ENCODE measurements around the gene ALKBH6.

Gene ALKBH6

DNA sequence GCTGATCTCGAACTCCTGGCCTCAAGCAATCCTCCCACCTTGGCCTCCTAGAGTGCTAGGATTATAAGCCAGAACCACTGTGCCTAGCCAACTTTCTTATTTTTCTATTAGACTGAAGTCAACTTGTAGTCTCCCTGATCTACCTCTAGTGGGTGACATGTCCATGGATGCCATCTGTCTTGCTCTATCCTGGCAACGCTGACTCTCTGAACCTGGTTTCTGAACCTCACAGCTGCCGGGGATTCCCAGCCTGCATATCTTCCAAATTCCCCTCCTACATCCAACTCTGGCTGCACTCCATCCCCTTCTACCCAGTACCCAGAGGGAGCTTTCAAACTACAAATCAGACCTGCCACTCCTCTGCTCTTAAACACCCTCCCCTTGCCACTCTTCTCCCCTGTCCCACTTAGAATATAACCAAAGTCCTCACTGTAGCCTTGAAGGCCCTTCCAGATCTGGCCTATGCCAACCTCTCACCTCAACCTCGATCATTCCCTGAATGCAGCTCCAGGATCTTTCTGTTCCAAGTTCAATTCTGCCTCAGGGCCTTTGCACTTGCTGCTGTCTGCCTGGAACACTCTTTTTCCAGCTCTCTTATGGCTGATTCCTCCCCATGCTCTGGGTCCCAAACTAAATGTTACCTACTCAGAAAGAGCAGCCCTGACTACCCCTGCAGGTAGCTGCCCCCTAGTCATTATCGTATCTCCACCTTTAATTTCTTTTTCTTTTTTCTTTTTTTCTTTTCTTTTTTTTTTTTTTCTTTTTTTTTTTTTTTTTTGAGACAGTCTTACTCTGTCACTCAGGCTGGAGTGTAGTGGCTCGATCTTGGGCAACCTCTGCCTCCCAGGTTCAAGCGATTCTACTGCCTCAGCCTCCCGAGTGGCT lies 16.5 kb upstream of the ALKBH6 start:
- DNase-seq, result no peak

DNA sequence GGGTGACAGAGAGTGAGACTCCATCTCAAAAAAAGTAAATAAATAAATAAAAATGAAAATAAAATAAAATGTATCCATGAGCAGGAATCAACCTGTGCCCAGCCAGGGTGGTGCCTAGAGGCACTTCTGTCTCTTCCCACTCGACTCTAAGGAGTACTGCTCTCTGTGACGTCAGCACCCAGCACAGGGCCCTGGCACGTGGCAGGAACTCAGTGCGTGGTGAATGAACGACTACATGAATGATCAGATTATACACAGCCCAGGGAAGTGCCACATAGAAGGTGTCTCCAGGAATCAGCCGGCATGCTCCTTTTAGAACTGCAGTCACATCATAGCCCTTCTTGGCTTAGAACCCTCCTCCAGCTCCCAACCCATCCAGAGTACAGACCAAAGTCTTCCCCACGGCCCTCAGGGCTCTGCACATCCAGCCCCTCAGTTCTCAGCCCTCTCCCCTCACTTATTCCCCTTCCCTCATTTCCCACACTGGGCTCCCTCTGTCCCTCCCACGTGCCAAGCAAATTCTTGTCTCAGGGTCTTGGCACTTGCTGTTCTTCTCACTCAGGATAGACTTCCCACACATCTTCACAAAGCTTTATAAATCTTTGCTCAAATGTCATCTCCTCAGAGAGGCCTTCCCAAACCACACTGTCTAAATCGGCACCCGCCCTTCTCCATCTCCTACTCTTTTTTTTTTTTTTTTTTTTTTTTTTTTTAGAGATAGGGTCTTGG lies 14.5 kb upstream of the ALKBH6 start:
- DNase-seq, result no peak

GRCh38 chr19:36027696-36028095 lies 13.7 kb upstream of the ALKBH6 start:
- no peak for DNase-seq

DNA sequence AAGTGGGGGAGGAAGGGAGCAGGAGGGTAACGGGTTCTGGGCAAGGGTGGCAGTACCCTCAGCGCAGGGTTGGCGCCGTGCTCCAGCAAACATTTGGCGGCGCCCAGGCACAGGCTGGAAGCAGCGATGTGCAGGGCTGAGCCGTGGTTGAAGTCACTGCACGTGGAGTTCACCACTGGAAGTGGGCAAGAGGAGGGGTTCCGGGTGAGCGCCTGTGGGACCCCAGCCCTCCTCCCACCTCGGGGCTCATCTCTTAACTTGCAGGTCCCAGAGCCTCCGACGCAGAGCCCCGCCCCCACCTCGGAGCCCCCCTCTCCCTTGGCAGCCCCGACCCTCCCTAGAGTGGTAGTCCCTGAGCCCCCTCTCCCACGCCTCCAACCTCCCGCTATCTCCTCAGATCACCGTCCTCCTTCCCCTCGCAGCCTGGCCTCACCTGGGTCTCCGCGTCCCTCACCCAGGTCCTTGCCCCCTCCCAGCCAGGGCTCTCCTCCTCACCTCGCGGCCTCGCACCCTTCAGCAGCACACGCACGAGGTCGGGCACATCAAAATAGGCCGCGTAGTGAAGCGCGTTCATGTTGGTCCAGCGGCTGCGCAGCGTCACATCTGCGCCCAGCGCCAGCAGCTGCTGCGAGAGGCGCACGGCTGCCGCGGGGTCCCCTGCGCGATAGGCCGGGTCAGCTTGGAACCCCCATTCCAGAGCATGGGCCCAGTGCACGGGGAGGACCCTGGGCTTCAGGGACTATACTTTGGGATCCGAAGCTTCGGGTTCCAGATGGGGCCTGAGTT lies 12.3 kb upstream of the ALKBH6 start:
- DNase-seq, result no peak

DNA sequence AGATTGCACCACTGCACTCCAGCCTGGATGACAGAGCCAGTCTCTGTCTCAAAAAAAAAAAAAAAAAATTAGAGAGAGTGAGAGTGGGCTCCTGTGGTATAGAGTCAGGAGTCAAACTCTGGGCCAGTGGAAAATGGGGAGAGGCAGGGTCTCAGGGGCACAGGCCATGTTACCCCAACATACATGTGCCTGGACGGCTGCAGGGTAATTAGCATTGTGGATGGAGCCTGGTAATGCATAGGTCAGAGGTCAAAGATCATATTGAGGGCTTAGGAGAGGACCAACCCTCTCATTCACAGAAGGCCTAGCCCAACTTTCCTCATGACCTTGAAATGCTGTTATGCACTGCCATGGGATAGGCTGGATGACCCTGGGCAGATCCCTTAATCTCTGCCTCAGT lies 11.5 kb upstream of the ALKBH6 start:
- no peak for DNase-seq

DNA sequence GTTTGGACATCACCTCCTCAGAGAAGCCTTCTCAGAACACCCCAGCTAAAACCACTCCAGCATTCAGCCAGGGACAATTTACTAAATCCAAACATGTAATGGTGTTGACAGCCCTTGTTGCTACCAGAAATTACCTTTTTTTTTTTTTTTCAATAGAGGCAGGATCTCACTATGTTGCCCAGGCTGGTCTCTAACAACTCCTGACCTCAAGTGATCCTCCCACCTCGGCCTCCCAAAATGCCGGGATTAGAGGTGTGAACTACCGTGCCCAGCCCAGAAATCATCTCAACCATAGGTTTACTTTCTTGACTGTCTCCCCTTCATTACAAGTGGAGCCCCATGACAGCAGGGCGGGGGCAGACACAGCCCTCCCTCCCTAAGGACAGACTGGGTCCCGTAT lies 9.4 kb upstream of the ALKBH6 start:
- DNase-seq, result no peak

DNA sequence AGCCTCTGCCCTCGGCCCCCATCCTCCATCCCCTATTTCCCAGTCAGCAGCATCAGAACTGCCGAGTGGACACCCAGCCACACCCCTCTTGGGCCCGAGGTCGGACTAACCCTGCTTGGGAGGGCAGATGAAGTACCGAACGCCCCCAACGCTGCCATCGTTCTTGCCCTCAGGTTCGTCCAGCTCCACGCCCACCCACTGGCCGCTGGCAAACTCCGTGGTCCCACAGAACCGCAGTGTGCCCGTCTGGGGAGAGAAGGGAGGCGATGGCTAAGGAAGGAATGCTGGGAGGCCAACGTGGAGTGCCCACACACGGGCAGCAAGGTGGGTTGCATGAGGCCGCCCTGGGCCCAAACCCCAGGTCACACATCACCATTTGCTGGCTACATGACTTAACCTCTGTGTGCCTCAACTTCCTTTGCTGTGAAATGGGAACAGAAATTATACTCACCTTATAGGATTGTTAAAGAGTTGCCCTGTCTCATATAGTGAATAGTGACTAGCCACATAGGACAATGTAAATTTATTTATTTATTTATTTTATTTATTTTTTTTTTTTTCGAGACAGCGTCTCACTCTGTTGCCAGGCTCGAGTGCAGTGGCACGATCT lies 5.2 kb upstream of the ALKBH6 start:
- DNase-seq, result no peak

DNA sequence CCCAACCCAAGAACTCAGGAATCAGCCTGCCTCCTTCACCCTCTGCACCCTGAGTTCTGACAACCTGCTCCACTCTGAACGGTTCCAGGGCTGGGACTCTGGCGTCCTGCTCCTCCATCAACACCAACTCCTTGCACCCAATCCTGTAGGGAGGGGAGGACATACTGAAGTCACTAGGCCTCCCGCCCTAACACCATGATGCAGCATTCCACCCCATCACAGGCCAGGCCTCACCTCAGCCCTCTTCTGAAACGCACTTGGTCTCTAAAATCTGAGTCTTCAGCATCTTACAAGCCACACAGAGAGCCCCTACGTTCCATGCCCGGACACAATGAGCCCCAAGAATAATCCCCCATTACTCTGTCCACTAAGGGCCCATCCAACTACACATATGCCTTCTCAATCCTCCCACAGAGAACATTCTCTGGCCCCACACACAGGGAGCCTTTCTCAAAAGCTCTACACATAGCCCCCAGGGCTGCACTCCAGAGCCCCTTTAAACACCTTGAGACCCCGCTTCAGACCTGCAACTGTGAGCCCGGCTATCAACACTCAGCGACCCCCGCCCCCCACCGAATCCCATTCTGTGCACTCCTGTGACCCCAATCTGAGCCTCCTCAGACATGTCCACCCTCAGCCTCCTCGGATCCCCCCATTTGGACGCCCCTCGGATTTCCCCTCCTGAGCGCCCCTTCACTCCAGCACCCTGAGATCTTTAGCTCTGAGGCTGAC lies 567 bp downstream of the ALKBH6 start:
- no peak for DNase-seq

GRCh38 chr19:36010402-36010801 lies 3.6 kb downstream of the ALKBH6 start:
- no peak for DNase-seq

GRCh38 chr19:36009633-36010379 lies 4.2 kb downstream of the ALKBH6 start:
- DNase-seq, result no peak

DNA sequence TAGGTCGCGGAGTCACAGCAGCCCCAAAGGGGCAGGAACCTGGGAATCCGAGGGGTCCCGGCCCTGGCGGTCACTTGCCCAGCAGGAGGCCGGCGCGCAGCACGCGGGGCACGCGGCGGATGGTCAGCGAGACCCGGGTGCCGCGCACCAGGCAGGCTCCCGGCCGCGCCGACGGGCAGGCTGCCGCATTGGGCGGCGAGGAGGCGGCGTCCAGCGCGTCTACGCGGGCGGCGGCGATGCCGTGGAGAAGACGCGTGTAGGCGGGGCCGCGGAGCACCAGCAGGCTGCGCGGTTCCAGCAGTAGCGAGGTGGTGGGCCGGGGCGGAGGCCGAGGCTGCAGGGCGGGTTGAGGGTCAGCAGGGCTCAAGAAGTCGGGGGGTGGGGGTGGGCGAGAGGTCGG lies 4.8 kb downstream of the ALKBH6 start:
- peak; percentile 21 for DNase-seq

GRCh38 chr19:36008336-36008978 lies 5.6 kb downstream of the ALKBH6 start, which contains the start of gene SYNE4:
Gene SYNE4, minus strand, starts transcription at chr19:36008813. Its CDS starts 132 bp downstream, at chr19:36008681.
- no peak for DNase-seq

GRCh38 chr19:36006955-36007354 lies 7.1 kb downstream of the ALKBH6 start:
- no peak for DNase-seq

DNA sequence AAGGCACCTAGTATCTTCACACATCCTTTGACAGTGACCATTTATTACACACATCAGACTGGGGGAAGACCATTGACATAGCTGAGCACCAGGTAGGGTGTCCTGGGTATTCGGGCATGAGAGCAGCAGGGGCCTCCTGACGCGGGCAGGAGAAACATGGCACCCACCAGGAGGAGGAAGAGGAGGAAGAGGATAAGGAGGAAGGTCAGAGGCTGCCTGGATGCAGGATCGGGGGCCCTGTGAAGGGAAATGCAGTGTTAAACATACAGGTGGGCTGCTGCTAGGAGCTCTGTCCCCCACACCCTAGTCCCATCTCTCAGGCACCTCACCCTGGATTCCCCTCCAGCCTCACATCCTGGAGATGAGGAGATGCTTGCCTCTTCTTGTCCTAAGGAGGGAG lies 10.7 kb downstream of the ALKBH6 start:
- DNase-seq, result no peak

- DNase-seq, result no peak
Observed at GRCh38 chr19:36001605-36002004, 12.4 kb downstream of the ALKBH6 start.

- no peak for DNase-seq
Observed at GRCh38 chr19:35996777-35997176, 17.2 kb downstream of the ALKBH6 start.

DNA sequence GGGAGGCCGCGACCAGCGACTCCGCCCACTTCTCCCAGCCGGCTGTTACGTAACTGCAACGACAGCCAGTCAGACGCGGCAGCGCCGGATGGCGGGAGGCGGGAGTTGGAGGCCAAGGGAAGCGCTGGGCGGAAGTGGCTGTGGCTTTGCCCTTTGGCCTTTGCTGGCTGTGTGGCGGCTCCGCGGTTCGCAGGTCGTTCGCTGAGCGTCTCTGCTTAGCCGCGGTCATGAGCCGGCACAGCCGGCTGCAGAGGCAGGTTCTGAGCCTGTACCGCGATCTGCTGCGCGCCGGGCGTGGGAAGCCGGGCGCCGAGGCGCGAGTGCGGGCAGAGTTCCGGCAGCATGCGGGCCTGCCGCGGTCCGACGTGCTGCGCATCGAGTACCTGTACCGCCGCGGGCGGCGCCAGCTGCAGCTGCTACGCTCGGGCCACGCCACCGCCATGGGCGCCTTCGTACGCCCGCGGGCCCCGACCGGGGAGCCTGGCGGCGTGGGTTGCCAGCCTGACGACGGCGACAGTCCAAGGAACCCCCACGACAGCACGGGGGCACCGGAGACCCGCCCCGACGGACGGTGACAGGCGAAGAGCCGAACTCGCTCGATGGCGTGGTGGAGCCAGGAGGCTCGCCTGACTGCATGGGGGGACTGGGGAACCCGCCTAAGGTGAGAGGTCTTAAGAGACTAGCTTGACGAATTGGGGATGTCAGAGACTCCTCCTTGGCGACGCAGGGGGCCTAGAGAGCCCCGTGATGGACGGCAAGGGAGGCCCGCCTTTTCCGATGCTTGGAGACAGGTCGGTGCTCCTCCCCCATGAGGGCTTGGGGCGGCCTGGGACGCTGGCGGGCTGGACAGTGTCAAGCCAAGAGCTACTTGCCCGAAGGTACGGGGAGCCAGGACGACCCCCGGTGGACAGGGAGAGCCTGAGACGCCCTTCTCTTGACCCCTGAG lies 18.7 kb downstream of the ALKBH6 start, which contains the start of gene SDHAF1:
TSS of gene SDHAF1 (plus strand) at position 141 of the 946 bp plus-strand sequence. CDS start at position 228, 87 bp downstream.
- peak; percentile 85 for DNase-seq

DNA sequence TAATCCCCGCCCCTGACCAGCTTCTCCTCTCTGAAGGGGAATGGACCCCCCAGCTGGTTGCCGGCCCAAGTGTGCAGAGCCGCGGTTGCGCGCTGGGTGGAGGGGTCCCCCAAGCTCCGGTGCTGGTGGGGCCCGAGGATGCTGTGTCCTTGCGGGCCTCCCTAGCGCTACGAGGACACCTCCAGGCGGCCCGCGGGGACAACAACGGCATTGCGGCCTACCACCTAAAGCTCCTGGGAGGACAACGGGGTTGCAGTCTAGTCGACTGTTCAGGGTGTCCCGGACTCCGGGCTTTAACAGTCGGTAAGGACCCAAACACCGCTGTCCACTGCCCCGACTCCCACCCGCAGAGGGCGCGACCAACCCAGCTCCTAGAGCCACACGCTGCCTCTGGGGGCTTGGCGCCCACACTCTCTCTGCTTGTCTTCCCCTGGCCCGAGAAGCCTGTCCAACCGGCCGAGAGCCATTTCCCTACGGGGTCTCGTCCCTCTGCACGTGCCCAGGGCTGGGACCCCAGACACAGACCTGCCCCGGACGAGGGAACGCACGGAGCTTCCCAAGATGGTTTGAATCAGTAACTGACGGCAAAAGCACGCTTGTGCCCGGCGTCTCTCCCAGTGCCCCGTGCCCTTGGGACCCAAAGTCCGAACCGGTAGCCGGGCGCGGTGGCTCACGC lies 20.0 kb downstream of the ALKBH6 start:
- no peak for DNase-seq
